NCI-H146 (cell line): Measurements from ENCODE around the gene MTFR2.
"Not testable (repeated sequence)": the region's sequence is repeated elsewhere in the genome, so short reads cannot be mapped to it uniquely, and the experiment has no call there.

Source experiments
- DNase-seq: peaks from one replicate; lab custom pipeline; 2025; lab: John Stamatoyannopoulos, UW

MTFR2 gene

DNA sequence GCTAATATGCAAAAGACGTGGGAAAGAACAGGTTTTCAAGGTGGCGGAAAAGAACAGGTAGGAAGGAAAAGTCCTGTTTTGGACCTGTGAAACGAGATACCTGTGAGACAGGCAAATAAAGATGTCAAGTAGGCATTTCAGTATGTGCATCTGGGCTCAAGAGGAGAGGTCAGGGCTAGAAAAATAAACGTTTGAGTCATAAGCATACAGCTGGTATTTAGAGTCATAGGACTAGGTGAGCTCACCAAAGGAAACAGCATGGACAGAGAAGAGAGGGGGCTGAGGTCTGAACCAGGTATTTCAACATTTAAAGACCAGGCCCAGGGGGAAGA, 14.9 kb downstream of the MTFR2 start:
- no peak for DNase-seq

GRCh38 chr6:136232701-136233100, 17.4 kb downstream of the MTFR2 start:
- no peak for DNase-seq

GRCh38 chr6:136230219-136230853, 19.8 kb downstream of the MTFR2 start:
- no peak for DNase-seq

DNA sequence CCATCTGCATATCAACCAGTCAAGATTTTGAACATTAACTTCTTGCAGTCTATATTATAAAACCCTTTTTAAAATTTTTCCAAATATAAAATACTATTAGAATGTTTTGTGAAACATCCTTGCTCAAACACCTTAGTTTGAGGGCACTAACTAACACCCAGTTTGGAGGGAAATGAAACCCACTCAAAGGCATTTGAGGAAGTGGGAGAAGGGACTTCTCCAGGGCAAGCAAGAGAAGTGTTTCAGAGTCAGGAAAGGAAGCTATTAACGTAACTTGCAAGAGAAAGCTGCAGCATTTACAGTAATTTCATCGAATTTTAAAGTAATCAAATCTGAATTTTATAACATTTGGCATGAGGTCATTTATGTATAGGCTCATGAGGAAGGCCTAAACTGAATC, 21.3 kb downstream of the MTFR2 start:
- no peak for DNase-seq

DNA sequence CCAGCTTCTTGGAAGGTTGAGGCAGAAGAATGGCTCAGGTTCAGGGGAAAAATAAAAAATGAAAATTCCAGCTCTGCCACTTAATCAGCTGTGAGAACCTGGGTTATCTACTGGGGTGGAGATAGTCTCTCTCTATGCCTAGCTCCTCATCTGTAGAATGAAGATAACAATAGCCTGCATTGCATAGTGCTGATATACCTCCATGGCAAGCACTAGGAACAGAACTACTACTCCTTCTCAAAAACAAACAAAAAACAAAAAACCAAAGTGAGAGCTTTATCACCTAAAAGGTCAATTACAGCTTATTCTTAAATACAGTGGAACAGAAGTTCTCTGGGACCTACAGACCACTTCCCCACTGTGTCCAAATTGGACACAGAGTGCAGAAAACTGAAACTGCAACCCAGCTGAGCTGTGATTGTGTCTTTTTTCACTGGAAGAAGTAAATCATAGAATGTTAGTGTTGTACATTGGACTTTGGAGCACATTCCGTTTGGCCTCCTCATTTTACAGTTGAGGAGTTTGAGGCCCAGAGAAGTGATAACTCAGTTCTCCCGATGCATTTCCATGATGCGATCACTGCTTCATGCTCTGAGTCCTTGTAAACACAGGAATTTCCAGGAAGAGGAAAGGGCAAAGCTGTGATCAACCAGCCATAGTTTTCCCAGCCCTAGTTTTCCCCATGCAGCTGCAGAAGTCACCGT, 23.3 kb downstream of the MTFR2 start:
- no peak for DNase-seq

DNA sequence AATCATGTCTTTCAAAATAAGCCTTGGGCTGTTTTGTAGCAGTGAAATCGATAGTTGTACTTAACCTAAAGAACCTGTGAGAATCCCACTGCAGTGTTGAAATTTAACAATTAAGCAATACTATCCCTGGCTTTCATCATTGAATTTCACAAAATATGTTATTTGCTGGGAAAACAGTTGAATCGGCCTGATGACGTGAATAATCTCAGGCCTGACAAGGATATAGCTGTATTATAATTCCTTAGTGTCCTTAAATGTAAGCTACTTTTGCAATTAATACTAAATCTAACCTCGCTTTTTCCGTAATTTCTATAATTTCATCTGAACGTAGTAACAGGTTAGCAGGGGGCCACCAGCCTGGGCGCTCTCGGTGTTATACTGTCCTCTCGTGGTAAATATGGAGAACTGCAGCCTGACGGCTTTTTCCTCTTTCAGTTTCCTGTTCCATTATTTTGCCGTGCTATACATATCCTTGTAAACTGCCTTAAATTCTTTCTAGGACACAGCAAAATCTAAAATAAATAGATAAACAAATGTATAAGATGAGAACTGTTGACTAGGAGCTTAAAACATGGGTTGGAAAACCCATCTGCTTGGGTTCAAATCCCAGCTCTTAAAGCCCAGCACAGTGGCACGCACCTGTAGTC, 24.0 kb downstream of the MTFR2 start:
- DNase-seq = peak; percentile 42

GRCh38 chr6:136225496-136225895, 24.6 kb downstream of the MTFR2 start:
- no peak for DNase-seq

DNA sequence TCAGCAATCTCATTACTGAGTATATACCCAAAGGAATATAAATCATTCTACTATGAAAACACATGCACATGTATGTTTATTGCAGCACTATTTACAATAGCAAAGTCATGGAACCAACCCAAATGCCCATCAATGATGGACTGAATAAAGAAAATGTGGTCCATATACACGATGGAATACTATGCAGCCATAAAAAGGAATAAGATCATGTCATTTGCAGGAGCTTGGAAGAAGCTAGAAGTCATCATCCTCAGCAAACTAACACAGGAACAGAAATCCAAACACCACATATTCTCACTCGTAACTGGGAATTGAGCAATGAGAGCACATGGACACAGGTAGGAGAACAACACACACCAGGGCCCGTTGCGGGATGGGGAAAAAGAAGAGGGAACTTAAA, 25.1 kb downstream of the MTFR2 start:
- DNase-seq = not testable (repeated sequence)

GRCh38 chr6:136216503-136217401, 33.4 kb downstream of the MTFR2 start:
- no peak for DNase-seq

DNA sequence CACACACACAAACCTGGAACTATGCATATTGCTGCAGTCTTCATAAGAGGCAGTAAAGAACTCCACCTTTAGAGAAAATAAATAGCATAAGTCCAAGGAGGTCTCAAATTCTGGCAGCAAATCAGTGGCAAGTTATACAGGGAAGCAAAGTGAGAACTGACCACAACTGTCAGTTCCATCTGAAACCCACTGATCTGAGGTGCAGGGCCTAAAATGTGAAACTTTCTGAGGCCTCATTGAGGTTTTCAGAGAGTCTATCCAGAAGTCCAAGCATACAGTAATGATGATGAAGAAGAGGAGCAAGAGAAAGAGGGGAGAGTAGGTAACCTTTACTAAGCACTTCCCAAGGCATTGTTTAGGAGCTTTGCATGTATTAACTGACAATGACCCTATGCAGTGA, 36.3 kb downstream of the MTFR2 start:
- no peak for DNase-seq

DNA sequence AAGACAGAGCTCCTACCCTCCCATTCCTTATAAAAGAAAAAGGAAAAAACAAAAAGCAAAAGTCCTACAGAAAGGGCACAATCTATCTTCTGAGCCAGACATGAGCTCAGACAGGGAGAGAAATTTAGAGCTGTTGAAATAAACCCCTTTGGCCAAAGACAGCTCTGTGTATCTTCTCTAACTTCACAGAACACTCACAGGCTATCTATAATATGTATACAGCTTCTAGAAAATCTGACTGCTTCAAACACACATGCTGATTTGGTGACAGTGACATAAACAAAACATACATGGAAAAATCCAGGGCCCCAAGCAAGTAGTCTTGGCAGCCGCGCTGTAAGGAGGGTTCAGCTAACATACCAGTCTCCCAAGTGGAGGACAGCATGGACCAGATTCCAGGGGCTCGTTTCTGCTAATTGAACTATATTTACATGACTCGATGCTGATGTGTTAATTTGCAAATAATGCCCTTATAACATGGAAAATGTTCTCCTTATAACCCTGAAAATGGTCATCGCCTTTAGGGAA, 37.0 kb downstream of the MTFR2 start:
- DNase-seq = no peak

DNA sequence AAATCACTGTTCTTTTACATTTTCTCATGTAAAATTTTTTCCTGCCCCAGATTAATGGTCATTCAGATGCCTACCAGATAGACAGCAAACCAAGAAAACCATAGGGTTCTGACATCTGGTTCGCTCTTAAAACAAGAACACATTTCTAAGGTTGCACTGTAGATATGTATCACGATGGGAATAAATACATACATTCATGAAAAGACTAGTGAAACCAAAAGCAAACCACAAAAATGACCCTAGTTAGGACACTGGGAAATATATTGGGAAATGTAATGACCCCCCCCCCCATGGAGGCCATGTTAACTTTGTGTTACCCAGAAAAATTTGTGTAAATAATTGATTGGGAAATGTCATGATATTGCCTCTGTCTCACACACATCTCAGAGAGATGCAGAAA, 37.5 kb downstream of the MTFR2 start:
- no peak for DNase-seq

DNA sequence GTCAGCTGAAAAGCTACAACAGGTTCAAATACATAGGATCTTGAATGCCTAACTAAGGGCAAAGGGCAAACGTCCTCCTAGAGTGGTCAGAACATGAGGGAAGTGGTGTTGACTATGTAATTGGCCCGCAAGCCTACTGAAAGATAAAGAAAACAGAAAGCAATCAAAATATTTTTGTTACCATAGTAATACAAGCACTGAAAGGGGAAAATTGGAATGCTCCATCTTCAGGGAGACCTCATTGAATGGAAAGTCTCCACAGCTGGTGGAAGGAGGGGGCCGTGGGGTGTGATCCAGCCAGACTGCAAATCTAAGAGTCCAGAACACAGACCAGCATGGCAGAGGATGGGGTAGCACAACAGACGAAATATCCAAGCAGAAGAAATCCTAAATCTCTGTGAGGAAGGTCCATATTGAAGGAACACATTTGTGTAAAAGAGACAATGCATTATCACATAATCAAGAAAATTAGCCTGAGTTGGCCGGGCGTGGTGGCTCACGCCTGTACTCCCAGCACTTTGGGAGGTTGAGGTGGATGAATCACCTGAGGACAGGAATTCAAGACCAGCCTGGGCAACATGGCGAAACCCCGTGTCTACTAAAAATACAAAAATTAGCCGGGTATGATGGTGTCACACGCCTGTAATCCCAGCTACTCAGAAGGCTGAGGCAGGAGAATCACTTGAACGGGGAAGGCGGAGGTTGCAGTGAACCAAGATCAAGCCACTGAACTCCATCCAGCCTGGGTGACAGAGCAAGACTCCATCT, 39.5 kb downstream of the MTFR2 start:
- no peak for DNase-seq

GRCh38 chr6:136209496-136209895, 40.6 kb downstream of the MTFR2 start:
- DNase-seq = no peak

DNA sequence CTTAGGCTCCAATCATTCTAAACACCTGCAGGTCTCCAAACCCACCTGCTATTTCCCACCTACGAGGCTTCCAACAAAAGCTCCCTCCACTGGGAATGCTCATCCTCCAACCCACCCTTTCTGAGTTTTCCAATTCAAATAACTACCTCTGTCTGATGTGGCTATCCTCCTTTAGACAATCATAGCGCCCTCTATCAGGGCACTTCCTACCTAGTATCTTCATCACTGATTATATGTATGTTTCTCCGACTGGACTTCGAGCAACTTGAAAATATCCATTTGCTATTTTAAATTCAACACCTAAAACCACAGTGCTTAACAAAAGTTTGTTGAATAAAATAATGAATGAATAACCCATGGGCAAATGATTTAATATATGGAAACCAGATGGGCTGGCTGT, 41.3 kb downstream of the MTFR2 start:
- no peak for DNase-seq

- no peak for DNase-seq
Measured at GRCh38 chr6:136201732-136202131, 48.4 kb downstream of the MTFR2 start.

DNA sequence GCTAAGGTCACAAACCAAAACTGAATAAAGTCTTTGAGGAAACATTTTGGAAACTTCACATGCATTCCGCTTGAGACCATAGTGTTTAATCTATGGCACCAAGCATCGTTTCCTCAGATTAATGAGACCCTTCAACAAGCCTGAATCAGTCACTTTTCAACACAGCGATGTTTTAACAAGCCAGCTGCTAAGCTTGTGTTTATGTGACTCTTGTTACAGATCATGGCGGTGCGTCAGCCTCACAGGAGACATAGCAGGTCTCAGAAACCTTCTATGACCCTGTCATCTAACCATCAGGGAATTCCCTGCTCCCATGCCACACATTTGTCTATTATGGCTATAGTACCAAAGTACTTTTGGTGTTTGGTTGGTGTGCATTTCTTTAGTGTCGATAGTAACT, 57.2 kb downstream of the MTFR2 start:
- no peak for DNase-seq

DNA sequence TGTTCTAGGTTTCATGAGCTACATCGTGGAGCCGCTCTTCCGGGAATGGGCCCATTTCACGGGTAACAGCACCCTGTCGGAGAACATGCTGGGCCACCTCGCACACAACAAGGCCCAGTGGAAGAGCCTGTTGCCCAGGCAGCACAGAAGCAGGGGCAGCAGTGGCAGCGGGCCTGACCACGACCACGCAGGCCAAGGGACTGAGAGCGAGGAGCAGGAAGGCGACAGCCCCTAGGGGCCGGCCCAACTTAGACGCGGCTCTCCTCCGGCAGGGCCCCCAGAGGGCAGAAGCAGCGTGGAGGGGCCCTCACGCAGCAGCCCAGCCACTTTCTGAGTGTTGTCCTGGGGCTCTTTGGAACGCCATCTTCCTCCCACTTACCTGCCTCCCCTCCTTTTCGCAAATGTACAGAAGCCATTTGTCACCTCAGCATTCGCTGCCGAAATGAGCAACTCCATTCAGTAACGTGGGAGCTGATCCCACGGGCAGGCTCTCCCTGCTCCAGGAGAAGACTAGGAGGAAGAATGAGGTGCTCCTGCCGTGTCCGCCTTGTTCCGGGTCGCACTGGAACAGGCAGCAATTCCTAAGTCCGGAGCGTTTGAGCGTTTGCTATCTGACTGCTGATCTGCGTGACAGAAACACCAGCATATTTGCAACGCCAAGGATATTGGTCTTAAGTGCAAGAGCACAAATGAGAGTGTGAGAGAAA, 58.4 kb downstream of the MTFR2 start:
- no peak for DNase-seq

DNA sequence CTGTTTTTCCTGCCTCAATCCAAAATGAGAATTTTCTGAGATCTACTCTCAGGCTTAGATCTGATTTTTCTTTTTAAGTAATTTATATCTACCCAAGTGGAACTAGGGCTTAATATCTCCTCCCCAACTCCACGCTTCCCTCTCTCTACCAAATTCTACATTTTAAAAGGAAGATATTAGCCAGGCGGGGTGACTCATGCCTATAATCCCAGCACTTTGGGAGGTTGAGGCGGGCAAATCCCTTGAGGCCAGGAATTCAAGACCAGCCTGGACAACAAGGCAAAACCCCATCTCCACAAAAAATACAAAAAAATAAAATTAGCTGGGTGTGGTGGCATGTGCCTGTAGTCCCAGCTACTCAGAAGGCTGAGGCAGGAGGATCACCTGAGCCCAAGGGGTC, 61.0 kb downstream of the MTFR2 start:
- DNase-seq = no peak

- no peak for DNase-seq
Measured at GRCh38 chr6:136188486-136188885, 61.6 kb downstream of the MTFR2 start.

DNA sequence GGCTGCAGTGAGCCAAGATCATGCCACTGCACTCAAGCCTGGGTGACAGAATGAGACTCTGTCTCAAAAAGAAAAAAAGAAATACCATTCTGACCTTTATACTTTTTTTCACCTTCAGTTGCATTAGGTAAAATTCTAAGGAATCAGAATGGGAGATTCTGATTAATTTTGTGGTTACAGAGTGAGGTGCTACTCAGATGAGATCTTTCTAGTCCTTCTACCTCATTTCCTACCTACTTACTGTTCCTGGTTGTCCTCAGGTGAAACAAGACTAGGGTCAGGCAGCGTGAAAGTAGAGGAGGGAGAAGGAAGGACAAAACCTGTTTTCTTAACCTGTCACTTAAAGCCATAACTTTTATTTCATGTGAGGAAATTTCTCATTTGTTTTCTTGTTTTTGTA, 63.7 kb downstream of the MTFR2 start:
- DNase-seq = no peak
